DMS 273 (cell line): ENCODE data around the gene PITPNC1.
"Not testable (repeated sequence)": the region's sequence is repeated elsewhere in the genome, so short reads cannot be mapped to it uniquely, and the experiment has no call there.

Experiments
- DNase-seq: peaks from one replicate; lab custom pipeline; 2025; ENCODE audit not compliant: unreplicated experiment; lab: John Stamatoyannopoulos, UW

PITPNC1 gene

DNA sequence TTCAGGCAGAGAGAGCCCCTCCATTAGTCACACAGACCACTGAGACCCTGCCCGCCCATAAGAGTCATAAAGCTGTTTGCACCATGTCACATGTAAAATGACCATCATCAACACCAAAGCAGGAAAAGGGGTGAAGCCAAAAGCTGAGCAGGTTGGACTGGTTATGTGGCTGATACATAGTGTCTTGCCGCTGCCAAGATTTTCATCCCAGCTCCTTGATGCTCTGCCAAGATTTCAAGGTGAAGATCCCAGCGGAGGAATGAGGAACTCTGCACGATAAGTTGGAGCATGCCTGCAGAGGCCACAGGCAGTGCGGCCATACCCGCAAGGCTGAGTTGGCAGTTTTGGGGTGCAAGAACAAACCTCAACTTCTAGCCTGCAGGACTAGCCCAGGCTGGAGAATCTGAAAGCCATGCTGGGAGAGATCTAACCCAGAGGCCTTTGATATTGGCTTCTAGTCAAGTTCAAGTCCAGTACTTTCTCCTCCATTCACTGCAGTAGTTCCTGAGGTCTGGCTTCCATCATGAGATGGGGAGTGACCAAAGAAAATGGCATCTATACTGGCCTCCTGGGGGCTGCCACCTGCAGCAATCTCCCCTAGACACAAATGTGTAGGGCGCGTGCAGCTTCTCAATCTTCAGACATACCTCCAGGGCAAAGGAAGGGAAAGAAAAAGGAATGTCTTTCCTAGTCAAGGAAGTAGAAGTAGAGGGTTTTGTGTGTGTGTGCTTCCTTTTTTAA lies 261.0 kb downstream of the PITPNC1 start:
- no peak for DNase-seq

DNA sequence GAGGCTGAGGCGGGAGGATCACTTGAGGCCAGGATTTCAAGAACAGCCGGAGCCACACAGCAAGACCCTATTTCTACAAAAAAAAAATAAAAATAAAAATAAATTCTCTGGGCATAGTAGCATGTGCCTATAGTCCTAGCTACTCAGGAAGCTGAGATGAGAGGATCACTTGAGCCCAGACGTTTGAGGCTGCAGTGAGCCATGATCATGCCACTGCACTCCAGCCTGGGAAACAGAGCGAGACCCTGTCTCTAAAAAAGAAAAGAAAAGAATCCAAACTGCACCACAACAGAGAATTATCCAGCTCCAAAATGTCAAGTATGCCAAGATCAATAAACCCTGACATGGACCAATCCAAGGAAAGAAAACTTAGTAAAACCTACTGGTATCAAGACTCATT lies 261.8 kb downstream of the PITPNC1 start:
- no peak for DNase-seq

DNA sequence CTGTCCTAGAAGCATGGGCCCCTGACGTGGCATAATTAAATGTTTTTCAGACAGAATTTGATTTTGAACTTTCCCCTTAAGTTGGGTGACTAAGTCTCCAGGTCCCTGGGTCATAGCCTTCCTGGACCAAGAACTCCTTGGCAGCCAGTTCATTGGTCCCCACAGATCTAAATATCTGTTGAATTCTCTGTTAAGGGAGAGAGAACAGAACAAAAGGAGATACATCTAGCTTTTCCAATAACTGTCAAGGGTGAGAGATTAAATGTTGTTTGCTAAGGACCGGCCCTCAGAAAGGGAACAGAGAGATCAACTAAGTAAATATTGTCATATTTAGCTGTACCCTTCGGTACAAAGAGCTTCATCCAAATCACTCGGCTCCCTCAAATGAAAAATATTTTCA lies 262.5 kb downstream of the PITPNC1 start:
- no peak for DNase-seq

DNA sequence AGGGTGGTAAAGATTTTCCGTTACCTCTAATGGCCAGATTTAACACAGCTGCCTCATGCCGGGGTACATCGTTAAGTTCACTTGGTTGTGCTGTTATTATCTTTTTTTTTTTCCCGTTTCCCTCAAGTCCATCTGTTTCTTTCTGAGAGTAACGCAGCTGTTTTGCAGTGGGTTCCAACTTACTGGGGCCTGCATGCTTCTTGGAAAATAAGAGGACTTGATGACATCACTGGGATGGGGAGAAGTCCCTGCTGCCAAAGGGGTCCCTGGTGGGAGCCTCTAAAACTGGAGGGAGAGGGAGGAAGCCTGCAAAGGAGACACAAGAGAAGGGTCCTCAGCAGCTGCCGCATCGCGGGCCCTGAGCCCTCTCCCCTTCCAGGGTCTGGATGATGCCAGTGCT lies 262.9 kb downstream of the PITPNC1 start:
- peak; percentile 65 for DNase-seq

DNA sequence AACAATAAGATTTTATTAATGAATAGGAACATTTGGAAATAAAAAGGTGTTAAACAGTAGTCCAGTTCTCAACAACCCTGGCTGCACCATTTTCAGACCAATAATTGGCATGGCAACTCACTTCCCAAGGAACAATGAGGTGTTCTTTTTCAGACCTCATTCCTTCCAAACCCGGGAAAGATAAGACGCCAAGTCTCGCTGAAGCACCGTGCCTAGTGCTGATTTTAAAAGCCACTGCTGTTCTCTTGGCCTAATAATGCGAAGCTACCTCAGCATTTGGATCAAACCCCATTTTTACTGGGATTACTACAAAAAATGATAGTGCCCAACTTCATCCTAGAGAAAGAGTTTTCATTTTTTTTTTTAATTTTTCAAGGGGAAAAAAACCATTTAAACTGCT lies 265.4 kb downstream of the PITPNC1 start:
- no peak for DNase-seq

DNA sequence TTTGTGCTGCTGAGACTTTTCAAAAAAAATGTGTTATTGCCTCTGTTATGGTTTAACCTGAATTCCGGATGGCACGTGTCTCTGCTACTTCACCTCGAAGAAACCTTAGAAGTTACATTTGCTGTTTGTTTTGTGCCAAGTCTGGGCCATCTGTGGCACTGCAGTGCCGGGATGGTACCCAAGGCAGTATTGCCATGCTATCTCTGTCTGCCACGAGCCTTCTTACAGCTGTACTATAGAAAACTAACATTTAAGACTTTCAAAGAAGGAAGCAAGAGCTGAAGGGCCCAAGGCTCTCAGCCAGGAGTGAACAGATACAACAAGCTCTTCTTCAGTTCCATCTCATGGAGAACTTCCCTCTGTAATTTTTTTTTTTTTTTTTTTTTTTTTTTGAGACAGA lies 267.0 kb downstream of the PITPNC1 start:
- DNase-seq = no peak

DNA sequence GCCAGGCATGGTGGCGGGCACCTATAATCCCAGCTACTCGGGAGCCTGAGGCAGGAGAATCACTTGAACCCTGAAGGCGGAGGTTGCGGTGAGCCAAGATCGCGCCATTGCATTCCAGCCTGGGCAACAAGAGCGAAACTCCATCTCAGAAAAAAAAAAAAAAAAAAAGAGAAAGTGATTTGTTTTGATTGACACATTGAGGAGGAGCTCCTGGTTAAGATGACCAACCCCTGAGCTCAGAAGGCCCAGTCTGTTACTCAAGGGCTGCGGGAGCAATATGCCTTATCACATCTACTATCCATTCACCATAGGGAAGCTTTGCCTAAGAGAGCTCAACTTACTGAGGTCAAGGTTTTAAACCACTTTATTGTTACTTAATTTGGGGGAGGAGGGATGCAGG lies 268.1 kb downstream of the PITPNC1 start:
- DNase-seq = not testable (repeated sequence)

DNA sequence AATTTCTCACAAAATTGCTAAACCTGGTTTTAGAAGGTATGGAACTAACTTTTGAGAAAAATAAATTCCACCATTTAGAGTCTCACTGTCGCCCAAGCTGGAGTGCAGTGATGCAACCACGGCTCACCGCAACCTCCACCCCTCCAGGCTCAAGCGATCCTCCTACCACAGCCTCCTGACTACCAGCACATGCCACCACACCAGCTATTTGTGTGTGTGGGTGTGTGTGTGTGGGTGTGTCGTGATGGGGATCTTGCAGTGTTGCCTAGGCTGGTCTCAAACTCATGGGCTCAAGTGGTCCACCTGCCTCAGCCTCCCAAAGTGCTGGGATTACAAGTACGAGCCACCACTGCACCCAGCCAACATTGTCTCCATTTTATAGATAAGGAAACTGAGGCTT lies 269.4 kb downstream of the PITPNC1 start:
- DNase-seq = no peak

DNA sequence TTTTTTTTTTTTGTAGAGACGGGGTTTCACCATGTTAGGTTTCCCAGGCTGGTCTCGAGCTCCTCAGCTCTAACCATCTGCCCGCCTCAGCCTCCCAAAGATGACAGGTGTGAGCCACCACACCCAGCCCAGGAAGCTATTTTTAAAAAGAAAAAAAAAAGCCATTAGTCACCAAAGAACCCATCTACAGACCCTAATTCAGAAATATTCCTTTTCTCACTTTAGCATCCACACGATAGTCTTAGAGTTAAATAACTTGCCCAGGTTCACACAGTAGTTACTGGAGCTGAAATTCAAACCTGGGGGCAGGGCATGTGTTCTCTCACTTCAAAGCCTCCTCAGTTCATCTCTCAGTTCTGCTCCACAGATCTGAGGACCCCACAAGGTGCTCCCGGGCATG lies 270.4 kb downstream of the PITPNC1 start:
- no peak for DNase-seq

DNA sequence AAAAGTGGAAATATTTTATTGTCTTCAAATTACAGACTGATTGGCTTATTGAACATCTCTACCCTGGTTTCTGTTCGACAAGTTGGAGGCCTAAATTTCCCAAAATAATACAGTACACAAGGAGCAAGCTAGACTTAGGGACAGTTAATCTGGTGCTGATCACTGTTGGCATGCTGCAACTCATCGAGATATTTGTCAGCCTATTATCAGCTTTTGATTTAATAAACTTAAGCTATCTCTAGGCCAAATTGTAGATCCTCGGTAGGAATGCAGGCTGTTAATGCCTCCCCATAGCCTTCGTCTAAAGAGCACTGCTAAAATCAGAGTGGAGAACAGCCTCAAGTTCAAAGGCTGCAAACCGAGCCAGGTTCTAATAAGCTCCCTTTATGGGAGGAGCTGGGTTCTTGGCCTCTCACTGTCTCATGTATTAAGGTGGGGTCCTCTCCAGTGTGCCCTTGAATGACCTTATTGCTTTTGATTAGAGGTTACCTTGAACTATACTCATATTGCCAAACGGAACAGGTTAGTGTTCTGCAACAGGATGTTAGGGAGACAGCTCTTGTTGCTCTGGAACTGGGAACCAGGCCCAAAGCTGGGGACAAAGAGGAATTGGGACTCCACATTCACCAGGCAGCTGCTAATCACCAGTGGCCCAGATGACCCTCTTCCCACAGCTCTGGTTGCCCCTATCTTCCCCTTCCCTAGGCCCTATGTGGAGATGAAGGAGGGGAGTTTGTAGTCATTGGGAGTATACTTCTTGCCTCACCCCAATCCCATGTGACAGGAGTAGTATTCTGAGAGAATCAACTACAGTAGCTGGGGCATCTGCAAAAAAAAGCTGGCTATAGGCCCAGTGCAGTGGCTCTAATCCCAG lies 271.2 kb downstream of the PITPNC1 start:
- DNase-seq = no peak

DNA sequence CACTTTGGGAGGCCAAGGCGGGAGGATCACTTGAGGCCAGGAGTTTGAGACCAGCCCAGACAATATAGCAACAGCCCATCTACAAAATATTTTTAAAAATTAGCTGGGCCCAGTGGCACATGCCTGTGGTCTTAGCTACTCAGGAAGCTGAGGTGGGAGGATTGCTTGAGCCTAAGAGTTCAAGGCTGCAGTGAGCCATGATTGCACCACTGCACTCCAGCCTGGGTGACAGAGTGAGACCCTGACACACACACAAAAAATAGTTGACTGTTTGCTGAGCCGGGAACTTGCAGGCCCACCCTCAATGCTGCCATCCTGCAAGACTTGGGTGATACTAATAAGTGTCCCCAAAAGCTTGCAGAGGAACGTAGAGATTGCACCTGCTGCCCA lies 271.8 kb downstream of the PITPNC1 start:
- DNase-seq = not testable (repeated sequence)

DNA sequence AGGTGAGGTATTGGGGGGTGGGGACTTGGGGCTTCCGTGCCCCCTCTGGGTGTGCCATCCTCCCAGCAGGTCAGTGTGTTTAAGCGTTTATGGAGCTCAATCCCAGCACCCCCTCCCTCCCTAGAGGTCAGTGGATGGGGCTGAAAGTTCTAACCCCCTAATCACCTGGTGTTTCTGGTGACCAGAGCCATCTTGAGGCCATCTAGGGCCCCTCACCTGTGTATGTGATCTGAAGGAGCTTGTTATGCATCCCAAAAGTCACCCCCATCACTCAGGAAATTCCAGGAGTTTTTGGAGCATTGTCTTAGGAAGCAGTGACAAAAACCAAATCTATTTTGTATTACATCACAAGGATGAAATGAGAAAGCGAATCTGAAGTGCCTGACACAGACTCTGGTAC lies 272.8 kb downstream of the PITPNC1 start:
- DNase-seq = no peak

DNA sequence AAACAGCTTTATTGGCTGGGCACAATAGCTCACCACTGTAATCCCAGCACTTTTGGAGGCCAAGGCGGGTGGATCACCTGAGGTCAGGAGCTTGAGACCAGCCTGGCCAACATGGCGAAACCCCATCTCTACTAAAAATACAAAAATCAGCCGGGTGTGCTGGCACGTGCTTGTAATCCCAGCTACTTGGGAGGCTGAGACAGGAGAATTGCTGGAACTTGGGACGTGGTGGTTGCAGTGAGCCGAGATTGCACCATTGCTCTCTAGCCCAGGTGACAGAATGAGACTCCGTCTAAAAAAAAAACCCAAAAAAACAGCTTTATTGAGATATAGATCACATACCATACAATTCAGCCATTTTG lies 274.1 kb downstream of the PITPNC1 start:
- not testable (repeated sequence) for DNase-seq

DNA sequence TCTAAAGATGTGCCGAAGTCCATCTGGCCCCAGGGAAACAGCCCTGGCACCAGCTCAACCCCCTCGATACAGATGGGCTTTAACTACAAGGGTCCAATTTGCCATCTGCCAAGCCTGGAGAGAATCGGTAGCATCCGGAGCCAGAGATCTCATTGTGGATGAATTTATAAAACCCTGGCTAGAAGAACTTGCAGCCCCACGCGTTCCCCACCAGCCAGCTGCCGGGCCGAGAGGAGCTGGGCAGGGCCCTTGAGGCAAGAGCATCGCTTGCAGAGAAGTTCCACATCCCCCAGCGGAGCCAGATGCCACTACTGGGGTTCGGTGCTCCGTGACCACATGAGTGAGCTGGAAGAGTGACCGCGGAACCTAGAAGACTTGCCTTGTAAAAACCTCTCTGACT lies 275.4 kb downstream of the PITPNC1 start:
- peak; percentile 97 for DNase-seq

DNA sequence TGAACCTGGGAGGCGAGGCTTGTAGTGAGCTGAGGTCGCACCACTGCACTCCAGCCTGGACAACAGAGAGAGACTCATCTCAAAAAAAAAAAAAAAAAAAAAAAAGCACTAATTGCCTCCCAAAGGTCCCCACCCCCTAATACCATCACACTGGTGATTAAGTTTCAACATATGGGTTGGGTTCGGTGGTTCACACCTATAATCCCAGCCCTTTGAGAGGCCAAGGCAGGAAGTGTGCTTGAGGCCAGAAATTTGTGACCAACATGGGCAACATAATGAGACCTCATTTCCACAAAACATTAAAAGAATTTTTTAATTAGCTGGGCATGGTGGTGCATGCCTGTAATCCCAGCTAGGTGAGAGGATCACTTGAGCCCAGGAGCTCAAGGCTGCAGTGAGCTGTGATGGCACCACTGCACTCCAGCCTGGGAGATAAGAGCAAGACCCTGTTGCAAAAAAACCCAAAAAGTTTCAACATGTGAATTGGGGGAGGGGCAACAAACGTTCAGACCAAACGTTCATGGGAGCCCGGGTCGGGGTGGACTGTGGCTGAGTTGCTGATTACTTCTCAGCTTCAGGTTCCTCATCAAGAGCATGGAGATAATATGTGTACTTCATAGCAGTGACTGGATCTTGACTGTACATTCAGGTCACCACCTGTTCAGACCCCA lies 278.5 kb downstream of the PITPNC1 start:
- no peak for DNase-seq

DNA sequence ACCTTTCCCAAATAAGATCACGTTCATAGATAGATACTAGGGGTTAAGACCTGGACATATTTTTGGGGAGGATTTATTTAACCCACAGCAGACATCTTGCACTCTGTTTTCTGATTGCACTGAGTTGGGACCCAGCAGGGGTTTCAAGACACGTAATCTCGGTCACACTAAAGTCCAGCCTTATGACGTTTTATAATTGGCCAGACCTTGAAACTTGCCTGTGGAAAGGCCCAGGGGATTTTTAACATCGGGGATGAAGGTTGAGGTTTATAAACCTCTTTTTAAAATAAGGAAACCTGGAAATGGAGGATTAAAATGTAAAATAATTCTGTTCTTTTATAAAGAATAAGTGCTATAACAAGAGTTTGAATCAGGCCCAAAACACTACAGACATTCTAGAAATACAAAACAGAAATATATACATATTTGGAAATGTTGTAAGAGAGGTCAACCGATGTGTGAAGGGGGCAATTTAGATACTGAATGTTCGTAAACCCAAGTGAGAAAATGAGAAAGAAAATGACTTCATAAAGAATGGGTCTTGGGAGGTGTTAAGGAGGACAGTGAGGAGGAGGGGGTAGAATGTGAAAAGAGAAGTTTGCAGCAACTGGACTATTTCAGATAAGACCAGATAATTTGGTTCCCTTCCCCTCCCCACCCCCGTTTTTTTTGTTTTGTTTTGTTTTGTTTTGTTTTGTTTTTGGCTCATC lies 279.6 kb downstream of the PITPNC1 start:
- no peak for DNase-seq

DNA sequence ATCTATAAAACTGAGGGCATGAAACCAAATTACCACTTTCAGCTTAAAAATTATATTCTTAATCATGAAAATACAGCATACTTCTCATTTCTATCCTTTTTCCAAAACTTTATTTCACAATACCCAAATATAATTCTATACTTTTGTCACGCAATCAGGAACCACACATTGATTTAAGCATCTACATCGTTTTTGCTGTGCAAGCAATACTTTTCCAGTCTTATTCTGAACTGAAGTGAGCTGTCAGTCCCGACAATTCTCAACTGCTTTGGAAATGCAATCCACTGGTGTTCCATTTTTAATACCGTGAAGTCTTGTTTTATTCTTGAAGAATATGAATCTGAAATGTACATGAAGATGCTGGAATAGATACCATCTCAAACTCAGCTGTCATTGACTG lies 280.5 kb downstream of the PITPNC1 start:
- DNase-seq = no peak

DNA sequence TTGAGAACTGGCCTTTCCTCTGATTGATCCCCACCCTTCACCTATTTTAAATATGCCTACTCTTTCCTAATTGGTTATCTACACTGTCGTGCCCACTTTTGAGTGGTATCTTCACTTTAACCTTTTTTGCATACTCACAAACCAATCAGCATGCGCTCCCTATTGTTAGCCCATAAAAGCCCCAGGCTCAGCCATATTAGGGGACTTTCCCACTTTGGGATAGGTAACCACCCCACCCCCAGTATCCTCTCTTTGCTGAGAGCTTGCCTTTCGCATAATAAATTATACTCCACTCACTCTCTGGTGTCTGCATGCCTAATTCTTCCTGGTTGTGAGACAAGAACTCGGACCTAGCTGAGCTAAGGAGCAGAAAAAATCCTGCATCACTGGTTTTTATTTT lies 281.2 kb downstream of the PITPNC1 start:
- no peak for DNase-seq

DNA sequence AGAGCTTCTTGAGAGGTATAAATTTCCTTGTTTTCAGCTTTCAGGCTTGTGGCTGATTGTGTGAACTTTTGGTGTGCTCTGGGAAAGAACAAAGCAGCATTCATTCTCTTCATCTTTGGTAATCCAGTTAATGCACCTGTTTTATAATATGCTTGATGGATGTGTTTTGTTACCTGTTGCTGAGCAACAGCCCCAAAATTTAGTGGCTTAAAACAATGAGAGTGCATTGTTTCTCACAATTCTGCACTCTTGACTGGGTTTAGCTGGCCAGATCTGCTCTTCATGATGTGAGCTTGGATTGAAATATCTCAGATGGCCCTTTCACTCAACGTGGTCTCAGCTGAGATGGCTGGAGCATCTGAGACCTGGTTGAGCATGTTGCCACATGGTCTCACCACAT lies 281.9 kb downstream of the PITPNC1 start:
- DNase-seq = no peak

DNA sequence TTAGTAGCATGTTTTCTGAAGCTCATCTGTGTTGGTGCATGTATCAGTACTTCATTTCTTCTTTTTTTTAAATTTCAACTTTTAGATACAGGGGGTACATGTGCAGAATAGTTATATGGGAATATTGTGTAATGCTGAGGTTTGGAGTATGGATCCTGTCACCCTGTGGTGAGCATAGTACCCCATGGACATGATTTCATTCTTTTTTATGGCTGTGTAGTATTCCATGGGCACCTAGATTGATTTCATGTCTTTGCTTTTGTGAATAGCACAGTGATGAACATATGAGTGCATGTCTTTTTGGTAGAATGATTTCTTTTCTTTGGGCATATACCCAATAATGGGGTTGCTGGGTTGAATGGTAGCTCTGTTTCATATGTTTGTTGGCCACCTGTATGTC lies 285.6 kb downstream of the PITPNC1 start:
- no peak for DNase-seq

DNA sequence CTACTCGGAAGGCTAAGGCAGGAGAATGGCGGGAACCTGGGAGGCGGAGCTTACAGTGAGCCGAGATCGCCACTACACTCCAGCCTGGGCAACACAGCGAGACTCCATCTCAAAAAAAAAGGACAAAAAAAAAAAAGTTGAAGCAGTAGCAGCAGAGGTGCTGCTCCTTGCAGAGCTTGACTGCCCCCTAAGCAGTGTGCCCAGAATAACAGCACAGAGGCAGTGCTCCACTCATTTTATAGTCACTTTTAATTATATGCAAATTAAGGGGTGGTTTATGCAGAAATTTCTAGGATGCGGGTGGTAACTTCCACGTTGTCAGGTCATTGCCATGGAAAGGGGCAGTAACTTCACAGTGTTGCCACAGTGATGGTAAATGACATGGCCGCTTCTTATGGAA lies 286.4 kb downstream of the PITPNC1 start:
- no peak for DNase-seq
